ENCODE measurements around the gene LRRIQ3. TPM values are rescaled to one million over a fixed set of nuclear protein-coding genes. Genes with fewer than 3 reads are reported as not detected.
"Not testable (repeated sequence)": the region's sequence is repeated elsewhere in the genome, so short reads cannot be mapped to it uniquely, and the experiment has no call there.

LRRIQ3 gene
- total RNA-seq, 1 experiment from 2014 or later, result 0.85 TPM

GRCh38 chr1:74180490-74180889 lies 17.5 kb downstream of the LRRIQ3 start:
- Histone ChIP-seq H3K36me3 (ENCODE audit: control insufficient read depth, insufficient read depth, low read length) (no peaks in the 10 kb centered on the region), H3K27me3 (ENCODE audit: control insufficient read depth, insufficient read depth, low read length) (no peaks in the 10 kb centered on the region), H3K27ac (ENCODE audit: low read length) (no peak overlapping the region), H3K9me3 (ENCODE audit: control insufficient read depth, insufficient read depth, low read depth, low read length) (no peaks in the 10 kb centered on the region), H3K4me3 (ENCODE audit: low read depth in 2 of 2, low read length in 2 of 2) (no peak overlapping the region), H3K4me1 (ENCODE audit: control insufficient read depth, insufficient read depth, low read length) (no peaks in the 10 kb centered on the region)
- ChIA-PET POLR2A (no interaction called here), CTCF (no interaction called here)
- TF ChIP-seq CTCF (IDR thresholded peaks at IDR 0.05) (no peak), SIN3A (IDR thresholded peaks at IDR 0.05; ENCODE audit: borderline replicate concordance, insufficient read depth, low read depth, low read length) (no peak), TCF7L2 (IDR thresholded peaks at IDR 0.05; ENCODE audit: low read depth, low read length) (no peak), REST (IDR thresholded peaks at IDR 0.05; ENCODE audit: insufficient read depth in 1 of 2, low read depth in 2 of 2, low read length in 1 of 2) (no peak), POLR2AphosphoS5 (IDR thresholded peaks at IDR 0.05; ENCODE audit: low read depth, low read length) (no peak)
- ATAC-seq (no peak), DNase-seq (ENCODE audit: low read depth, low spot score) (no peak)
- in situ Hi-C loops (cut with HindIII; ENCODE audit: low pct_unique_long_range_greater_than_20kb, low sequenced_read_pairs) (no loop called here), intact Hi-C loops (cut with micrococcal nuclease; ENCODE audit: unreplicated experiment) (no loop called here)
- BruUV-seq (replicated peaks), result no TSS peak

- H3K36me3 ChIP-seq (ENCODE audit: control insufficient read depth, insufficient read depth, low read length); CTCF ChIA-PET; H3K9me3 ChIP-seq (ENCODE audit: control insufficient read depth, insufficient read depth, low read depth, low read length); H3K4me3 ChIP-seq (ENCODE audit: low read depth in 2 of 2, low read length in 2 of 2); H3K27me3 ChIP-seq (ENCODE audit: control insufficient read depth, insufficient read depth, low read length); DNase-seq (ENCODE audit: low read depth, low spot score); BruUV-seq (replicated peaks); in situ Hi-C loops (cut with HindIII; ENCODE audit: low pct_unique_long_range_greater_than_20kb, low sequenced_read_pairs); H3K27ac ChIP-seq (ENCODE audit: low read length); ATAC-seq; POLR2A ChIA-PET; H3K4me1 ChIP-seq (ENCODE audit: control insufficient read depth, insufficient read depth, low read length); intact Hi-C loops (cut with micrococcal nuclease; ENCODE audit: unreplicated experiment): not testable (repeated sequence)
Observed at GRCh38 chr1:74174423-74174822, 23.6 kb downstream of the LRRIQ3 start.

GRCh38 chr1:74162333-74162732 lies 35.6 kb downstream of the LRRIQ3 start:
- no peaks in the 10 kb centered on the region for H3K27me3 ChIP-seq (ENCODE audit: control insufficient read depth, insufficient read depth, low read length)
- H3K4me1 ChIP-seq (ENCODE audit: control insufficient read depth, insufficient read depth, low read length), result no peaks in the 10 kb centered on the region
- in situ Hi-C loops (cut with HindIII; ENCODE audit: low pct_unique_long_range_greater_than_20kb, low sequenced_read_pairs), result no loop called here
- no TSS peak for BruUV-seq (replicated peaks)
- ATAC-seq, result no peak
- H3K4me3 ChIP-seq (ENCODE audit: low read depth in 2 of 2, low read length in 2 of 2), result no peak overlapping the region
- POLR2A ChIA-PET, result no interaction called here
- no peak overlapping the region for H3K27ac ChIP-seq (ENCODE audit: low read length)
- CTCF ChIA-PET, result no interaction called here
- intact Hi-C loops (cut with micrococcal nuclease; ENCODE audit: unreplicated experiment), result no loop called here
- H3K36me3 ChIP-seq (ENCODE audit: control insufficient read depth, insufficient read depth, low read length), result no peaks in the 10 kb centered on the region
- DNase-seq (ENCODE audit: low read depth, low spot score), result no peak
- TF ChIP-seq REST (IDR thresholded peaks at IDR 0.05; ENCODE audit: insufficient read depth in 1 of 2, low read depth in 2 of 2, low read length in 1 of 2) (no peak), TCF7L2 (IDR thresholded peaks at IDR 0.05; ENCODE audit: low read depth, low read length) (no peak), CTCF (IDR thresholded peaks at IDR 0.05) (no peak), SIN3A (IDR thresholded peaks at IDR 0.05; ENCODE audit: borderline replicate concordance, insufficient read depth, low read depth, low read length) (no peak), POLR2AphosphoS5 (IDR thresholded peaks at IDR 0.05; ENCODE audit: low read depth, low read length) (no peak)
- H3K9me3 ChIP-seq (ENCODE audit: control insufficient read depth, insufficient read depth, low read depth, low read length), result no peaks in the 10 kb centered on the region

Measured in Panc1 (cell line).